Endothelial cell (in vitro differentiated cells): ENCODE data around the gene HACE1. TPM values are rescaled to one million over a fixed set of nuclear protein-coding genes. Genes with fewer than 3 reads are reported as not detected.
"Not testable (repeated sequence)": the region's sequence is repeated elsewhere in the genome, so short reads cannot be mapped to it uniquely, and the experiment has no call there.

ENCODE experiments used
- DNase-seq: peaks from one replicate; pipeline ENCODE4 v3.0.0; 2021; ENCODE audit warnings: low spot score
- H3K27ac Mint-ChIP-seq: one replicate; pipeline ENCODE4 v1.8.0; 2021; ENCODE audit warnings: mixed read lengths, inconsistent platforms; ENCODE audit not compliant: unreplicated experiment
- H3K27me3 Mint-ChIP-seq: one replicate; pipeline ENCODE4 v1.8.0; 2021; ENCODE audit warnings: mild to moderate bottlenecking, moderate library complexity, mixed read lengths, inconsistent platforms; ENCODE audit not compliant: unreplicated experiment
- H3K36me3 Mint-ChIP-seq: one replicate; pipeline ENCODE4 v1.8.0; 2021; ENCODE audit warnings: mild to moderate bottlenecking, low read depth, mixed read lengths, inconsistent platforms; ENCODE audit not compliant: unreplicated experiment
- H3K4me1 Mint-ChIP-seq: one replicate; pipeline ENCODE4 v1.8.0; 2021; ENCODE audit warnings: mild to moderate bottlenecking, mixed read lengths, inconsistent platforms; ENCODE audit not compliant: unreplicated experiment
- H3K4me3 Mint-ChIP-seq: one replicate; pipeline ENCODE4 v1.8.0; 2021; ENCODE audit warnings: mild to moderate bottlenecking, mixed read lengths, inconsistent platforms; ENCODE audit not compliant: unreplicated experiment
- H3K9me3 Mint-ChIP-seq: one replicate; pipeline ENCODE4 v1.8.0; 2021; ENCODE audit warnings: mixed read lengths, inconsistent platforms; ENCODE audit not compliant: unreplicated experiment
- total RNA-seq: library from RNA; stranded (reverse); fragmentation: NEBNext Ultra II Directional; extraction: Animal tissue kit (Norgen Biotek cat#: 25700); gene quantifications from one replicate; pipeline ENCODE4 v1.2.1, GENCODE V29; 2021; ENCODE audit not compliant: unreplicated experiment
- TF ChIP-seq, protein P1 (sequence below): fragments of 200-600 bp; sonication (generic); IDR thresholded peaks from one replicate; pipeline ENCODE4 v1.5.0; 2021; ENCODE audit warnings: antibody characterized with exemption; ENCODE audit not compliant: unreplicated experiment

Gene HACE1
- total RNA-seq, 1 donor from 2014 or later: 23.0 TPM

DNA sequence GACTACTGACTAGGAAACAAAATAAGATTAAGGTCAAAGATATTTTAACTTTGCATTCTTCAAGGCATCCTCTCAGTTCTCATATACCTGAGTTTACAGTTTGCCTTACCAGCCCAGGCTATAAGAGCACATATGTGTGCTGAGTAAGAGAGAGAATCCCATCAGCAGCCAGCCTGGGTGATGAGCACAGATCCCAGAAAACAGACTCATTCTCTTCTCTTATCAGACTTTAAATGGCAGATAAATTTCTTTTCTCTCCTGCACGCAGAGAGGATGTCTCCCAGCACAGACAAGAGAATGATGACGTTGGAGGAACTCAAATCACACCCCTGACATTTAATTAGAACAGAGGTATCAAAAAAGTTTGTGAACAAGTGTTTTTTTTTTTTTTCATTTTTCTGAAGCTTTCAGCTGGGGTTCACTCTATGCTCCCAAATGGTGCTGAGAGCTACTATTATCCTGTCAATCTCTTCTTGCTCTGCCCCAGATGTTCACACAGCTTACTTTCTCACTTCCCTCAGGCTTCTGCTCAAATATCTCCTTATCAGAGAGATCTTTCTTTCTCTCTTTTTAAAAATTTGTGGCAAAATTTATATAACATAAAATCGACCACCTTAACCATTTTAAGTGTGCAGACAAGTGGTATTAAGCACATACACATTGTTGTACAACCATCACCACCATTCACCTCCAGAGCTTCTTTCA, 22.4 kb upstream of the HACE1 start:
- H3K4me1 Mint-ChIP-seq: no peaks in the 10 kb centered on the region
- H3K27ac Mint-ChIP-seq: no peak overlapping the region
- no peaks in the 10 kb centered on the region for H3K9me3 Mint-ChIP-seq
- TF ChIP-seq, protein P1, sequence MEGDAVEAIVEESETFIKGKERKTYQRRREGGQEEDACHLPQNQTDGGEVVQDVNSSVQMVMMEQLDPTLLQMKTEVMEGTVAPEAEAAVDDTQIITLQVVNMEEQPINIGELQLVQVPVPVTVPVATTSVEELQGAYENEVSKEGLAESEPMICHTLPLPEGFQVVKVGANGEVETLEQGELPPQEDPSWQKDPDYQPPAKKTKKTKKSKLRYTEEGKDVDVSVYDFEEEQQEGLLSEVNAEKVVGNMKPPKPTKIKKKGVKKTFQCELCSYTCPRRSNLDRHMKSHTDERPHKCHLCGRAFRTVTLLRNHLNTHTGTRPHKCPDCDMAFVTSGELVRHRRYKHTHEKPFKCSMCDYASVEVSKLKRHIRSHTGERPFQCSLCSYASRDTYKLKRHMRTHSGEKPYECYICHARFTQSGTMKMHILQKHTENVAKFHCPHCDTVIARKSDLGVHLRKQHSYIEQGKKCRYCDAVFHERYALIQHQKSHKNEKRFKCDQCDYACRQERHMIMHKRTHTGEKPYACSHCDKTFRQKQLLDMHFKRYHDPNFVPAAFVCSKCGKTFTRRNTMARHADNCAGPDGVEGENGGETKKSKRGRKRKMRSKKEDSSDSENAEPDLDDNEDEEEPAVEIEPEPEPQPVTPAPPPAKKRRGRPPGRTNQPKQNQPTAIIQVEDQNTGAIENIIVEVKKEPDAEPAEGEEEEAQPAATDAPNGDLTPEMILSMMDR: no peak
- peaks cover 2% of the 10 kb centered on the region for H3K27me3 Mint-ChIP-seq
- no peak overlapping the region for H3K4me3 Mint-ChIP-seq
- no peak for DNase-seq
- H3K36me3 Mint-ChIP-seq: no peaks in the 10 kb centered on the region

DNA sequence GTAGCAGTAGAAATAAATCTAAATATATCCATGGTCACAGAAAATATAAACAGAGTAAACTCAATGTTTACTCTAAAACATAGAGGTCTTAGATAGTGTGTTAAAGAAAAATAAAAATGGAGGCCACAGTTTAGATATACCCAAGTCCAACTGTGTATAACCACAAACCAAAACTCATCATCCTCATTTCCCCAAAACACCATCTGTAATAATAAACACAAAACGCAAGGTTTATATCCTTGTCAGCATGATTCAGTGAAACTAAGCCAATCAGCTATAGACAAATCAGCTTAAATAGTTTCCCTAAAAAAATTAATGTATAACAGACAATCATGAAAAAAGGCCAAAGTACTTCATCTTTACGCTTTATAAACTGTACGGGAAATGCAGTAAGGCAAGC, 2.7 kb upstream of the HACE1 start:
- Mint-ChIP-seq H3K27me3 (no peaks in the 10 kb centered on the region), H3K27ac (no peak overlapping the region), H3K36me3 (no peaks in the 10 kb centered on the region), H3K4me1 (peaks cover 15% of the 10 kb centered on the region), H3K9me3 (no peaks in the 10 kb centered on the region), H3K4me3 (no peak overlapping the region)
- DNase-seq: no peak
- TF ChIP-seq, protein P1: no peak

DNA sequence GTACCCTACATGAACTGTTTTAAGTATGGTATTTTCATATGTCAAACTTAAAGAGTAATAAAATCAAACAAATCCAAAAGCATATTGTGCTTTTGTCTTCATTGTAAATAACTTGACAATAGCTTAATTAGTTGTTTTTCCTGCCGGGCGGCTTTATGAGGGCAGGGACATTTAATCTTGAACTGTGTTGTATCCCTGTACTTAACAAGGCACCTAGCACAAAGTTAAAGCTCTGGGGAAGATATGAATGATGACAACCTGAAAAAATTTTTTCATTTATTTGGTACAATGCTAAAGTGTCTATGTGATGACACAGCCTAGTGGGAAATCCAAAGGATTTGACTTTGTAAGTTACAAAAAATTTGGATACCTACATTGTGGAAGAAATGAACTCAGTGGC, 502 bp upstream of the HACE1 start:
- Mint-ChIP-seq H3K27ac (peak overlapping the region; percentile 61), H3K27me3 (no peaks in the 10 kb centered on the region), H3K4me3 (peak overlapping the region; percentile 92), H3K9me3 (no peaks in the 10 kb centered on the region), H3K4me1 (peaks cover 15% of the 10 kb centered on the region), H3K36me3 (no peaks in the 10 kb centered on the region)
- TF ChIP-seq, protein P1: no peak
- DNase-seq: no peak

DNA sequence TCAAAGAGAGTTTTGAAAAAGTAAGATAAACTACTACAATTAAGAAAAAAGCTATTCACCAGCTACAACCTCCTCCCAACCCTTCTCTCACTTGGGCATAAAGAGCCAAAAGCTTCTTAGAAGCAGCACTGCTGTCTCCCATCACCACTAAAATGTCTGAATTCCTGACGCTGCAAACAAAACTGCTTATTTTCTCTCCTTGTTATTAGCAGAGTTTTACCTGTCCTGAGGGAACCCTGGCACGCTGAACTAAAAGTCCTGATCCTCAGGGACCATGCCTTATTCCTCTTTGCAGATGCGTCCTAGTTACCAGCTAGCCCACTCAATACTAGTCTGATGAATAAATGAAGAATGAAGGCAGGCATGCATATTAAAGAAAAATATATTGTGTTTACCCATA, 1.1 kb downstream of the HACE1 start:
- TF ChIP-seq, protein P1: no peak
- H3K27me3 Mint-ChIP-seq: no peaks in the 10 kb centered on the region
- peak overlapping the region; percentile 4 for H3K27ac Mint-ChIP-seq
- peak overlapping the region; percentile 98 for H3K4me3 Mint-ChIP-seq
- H3K9me3 Mint-ChIP-seq: no peaks in the 10 kb centered on the region
- peaks cover 14% of the 10 kb centered on the region for H3K4me1 Mint-ChIP-seq
- no peak for DNase-seq
- H3K36me3 Mint-ChIP-seq: no peaks in the 10 kb centered on the region

DNA sequence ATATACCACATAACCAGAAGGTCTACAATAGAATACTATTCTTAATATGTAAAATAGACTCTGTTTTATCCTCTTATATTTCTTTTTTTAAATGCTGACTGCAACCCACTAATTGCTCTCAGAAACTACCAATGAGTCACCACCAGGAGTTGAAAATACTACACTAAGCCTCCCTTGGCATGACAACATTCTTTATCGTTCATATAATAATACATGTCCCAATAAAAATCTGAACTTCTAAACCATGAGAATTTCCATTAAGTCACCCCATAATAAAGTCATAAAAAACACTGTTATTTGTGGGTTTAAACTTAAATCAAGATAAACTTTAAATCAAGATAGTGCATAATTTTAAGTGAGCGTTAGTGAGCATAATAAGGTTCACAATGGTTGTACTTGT, 4.2 kb downstream of the HACE1 start:
- no peaks in the 10 kb centered on the region for H3K9me3 Mint-ChIP-seq
- H3K4me3 Mint-ChIP-seq: no peak overlapping the region
- H3K36me3 Mint-ChIP-seq: peaks cover 12% of the 10 kb centered on the region
- no peaks in the 10 kb centered on the region for H3K27me3 Mint-ChIP-seq
- DNase-seq: no peak
- no peak overlapping the region for H3K27ac Mint-ChIP-seq
- TF ChIP-seq, protein P1: no peak
- H3K4me1 Mint-ChIP-seq: peaks cover 8% of the 10 kb centered on the region

DNA sequence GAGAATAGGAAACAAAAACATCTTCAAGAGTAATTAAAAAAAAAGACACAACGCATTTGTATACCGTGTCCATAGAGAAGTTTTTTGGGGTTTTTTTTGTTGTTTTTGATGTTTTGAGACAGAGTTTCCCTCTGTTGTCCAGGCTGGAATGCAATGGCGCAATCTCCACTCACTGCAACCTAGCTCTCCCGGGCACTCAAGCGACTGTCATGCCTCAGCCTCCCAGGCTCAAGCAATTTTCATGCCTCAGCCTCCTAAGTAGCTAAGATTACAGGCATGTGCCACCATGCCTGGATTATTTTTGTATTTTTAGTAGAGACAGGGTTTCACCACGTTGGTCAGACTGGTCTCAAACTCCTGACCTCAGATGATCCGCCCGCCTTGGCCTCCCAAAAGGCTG, 12.0 kb downstream of the HACE1 start:
- not testable (repeated sequence) for DNase-seq, H3K9me3 Mint-ChIP-seq, H3K4me1 Mint-ChIP-seq, H3K4me3 Mint-ChIP-seq, H3K27me3 Mint-ChIP-seq, H3K27ac Mint-ChIP-seq
- peaks cover 22% of the 10 kb centered on the region for H3K36me3 Mint-ChIP-seq
